ENCODE measurements around the gene GIGYF2. TPM values are rescaled to one million over a fixed set of nuclear protein-coding genes. Genes with fewer than 3 reads are reported as not detected.

The GIGYF2 gene
- total and polyA plus RNA-seq, 2 of the 13 experiments (the other 11 are each of a cell fraction or from before 2014, with no cell fraction given): 44.9 to 73.5 TPM

DNA sequence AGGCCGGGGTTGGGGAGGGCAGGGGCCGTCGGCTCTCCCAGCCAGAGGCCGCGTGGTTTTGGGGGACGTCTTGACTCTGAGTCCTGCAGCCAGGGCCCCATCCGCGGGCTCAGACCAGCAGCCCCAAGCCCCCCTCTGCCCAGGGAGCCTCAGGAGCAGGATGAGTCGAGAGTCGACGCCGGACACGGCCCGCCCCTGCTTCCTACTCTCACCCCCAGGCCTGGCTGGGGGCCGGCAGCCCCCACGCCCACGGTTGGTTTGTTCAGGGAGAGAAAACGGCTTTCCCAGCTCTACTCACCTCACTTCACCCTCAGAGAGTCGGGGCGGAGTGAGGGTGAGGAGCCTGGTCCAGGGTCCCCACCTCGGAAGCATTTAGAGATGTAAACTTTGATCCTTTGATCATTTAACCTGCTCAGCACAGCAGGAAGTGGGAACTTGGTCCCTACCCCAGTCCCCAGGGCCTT, 179.9 kb downstream of the GIGYF2 start (continued):
- TF ChIP-seq, protein P1, sequence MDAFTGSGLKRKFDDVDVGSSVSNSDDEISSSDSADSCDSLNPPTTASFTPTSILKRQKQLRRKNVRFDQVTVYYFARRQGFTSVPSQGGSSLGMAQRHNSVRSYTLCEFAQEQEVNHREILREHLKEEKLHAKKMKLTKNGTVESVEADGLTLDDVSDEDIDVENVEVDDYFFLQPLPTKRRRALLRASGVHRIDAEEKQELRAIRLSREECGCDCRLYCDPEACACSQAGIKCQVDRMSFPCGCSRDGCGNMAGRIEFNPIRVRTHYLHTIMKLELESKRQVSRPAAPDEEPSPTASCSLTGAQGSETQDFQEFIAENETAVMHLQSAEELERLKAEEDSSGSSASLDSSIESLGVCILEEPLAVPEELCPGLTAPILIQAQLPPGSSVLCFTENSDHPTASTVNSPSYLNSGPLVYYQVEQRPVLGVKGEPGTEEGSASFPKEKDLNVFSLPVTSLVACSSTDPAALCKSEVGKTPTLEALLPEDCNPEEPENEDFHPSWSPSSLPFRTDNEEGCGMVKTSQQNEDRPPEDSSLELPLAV (CRISPR knock-in tag; conservative IDR thresholded peaks at IDR 0.05; ENCODE audit: low read depth): no peak
- no peak for TF ChIP-seq MIER2 (CRISPR knock-in tag; IDR thresholded peaks at IDR 0.05)
- no peak for TF ChIP-seq ZFP82 (CRISPR knock-in tag; IDR thresholded peaks at IDR 0.05; ENCODE audit: borderline replicate concordance)
- TF ChIP-seq JARID2 (CRISPR knock-in tag; IDR thresholded peaks at IDR 0.05; ENCODE audit: insufficient replicate concordance): no peak
- TF ChIP-seq, protein P2, sequence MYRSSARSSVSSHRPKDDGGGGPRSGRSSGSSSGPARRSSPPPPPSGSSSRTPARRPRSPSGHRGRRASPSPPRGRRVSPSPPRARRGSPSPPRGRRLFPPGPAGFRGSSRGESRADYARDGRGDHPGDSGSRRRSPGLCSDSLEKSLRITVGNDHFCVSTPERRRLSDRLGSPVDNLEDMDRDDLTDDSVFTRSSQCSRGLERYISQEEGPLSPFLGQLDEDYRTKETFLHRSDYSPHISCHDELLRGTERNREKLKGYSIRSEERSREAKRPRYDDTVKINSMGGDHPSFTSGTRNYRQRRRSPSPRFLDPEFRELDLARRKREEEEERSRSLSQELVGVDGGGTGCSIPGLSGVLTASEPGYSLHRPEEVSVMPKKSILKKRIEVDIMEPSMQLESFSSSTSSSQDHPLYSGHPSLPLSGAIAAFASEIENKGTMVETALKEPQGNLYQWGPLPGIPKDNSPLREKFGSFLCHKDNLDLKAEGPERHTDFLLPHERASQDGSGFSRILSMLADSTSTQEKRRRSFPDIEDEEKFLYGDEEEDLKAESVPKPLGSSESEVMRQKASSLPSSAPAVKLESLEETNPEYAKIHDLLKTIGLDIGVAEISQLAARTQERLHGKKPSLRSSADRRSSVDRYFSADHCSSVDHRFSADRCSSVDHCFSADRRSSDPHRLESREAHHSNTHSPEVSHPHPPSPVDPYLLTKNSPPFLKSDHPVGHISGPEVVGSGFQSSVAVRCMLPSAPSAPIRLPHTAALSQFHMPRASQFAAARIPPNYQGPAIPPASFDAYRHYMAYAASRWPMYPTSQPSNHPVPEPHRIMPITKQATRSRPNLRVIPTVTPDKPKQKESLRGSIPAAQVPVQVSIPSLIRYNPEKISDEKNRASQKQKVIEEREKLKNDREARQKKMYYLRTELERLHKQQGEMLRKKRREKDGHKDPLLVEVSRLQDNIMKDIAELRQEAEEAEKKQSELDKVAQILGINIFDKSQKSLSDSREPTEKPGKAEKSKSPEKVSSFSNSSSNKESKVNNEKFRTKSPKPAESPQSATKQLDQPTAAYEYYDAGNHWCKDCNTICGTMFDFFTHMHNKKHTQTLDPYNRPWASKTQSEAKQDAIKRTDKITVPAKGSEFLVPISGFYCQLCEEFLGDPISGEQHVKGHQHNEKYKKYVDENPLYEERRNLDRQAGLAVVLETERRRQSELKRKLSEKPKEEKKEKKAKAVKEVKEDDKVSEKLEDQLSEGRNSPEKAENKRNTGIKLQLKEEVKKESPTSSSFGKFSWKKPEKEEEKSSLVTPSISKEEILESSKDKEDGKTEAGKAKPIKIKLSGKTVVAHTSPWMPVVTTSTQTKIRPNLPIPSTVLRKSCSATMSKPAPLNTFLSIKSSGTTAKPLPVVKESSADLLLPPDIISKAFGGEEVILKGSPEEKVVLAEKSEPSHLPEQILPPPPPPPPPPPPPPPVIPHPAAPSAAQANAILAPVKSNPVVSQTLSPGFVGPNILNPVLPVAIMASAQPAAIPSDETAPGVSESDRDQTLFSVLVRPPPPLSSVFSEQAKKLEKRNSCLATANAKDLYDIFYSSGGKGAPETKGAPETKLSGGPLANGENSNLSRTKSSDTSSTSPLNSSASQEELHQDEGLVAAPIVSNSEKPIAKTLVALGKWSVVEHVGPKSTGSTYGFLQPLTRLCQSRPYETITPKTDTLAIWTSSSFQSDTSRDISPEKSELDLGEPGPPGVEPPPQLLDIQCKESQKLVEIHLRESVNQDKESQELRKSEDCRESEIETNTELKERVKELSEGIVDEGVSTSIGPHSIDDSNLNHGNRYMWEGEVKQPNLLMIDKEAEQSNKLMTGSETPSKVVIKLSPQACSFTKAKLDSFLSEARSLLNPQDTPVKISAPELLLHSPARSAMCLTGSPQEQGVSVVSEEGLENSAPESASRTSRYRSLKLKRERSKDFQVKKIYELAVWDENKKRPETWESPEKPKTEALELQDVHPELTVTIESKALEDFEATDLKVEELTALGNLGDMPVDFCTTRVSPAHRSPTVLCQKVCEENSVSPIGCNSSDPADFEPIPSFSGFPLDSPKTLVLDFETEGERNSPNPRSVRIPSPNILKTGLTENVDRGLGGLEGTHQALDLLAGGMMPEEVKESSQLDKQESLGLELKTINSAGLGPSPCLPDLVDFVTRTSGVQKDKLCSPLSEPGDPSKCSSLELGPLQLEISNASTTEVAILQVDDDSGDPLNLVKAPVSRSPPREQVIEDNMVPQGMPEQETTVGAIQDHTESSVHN (CRISPR knock-in tag; IDR thresholded peaks at IDR 0.05): no peak
- no peak for TF ChIP-seq ARNT2 (CRISPR knock-in tag; IDR thresholded peaks at IDR 0.05; ENCODE audit: low read depth)
- no peak for TF ChIP-seq SP2 (CRISPR knock-in tag; IDR thresholded peaks at IDR 0.05)
- TF ChIP-seq, protein P3, sequence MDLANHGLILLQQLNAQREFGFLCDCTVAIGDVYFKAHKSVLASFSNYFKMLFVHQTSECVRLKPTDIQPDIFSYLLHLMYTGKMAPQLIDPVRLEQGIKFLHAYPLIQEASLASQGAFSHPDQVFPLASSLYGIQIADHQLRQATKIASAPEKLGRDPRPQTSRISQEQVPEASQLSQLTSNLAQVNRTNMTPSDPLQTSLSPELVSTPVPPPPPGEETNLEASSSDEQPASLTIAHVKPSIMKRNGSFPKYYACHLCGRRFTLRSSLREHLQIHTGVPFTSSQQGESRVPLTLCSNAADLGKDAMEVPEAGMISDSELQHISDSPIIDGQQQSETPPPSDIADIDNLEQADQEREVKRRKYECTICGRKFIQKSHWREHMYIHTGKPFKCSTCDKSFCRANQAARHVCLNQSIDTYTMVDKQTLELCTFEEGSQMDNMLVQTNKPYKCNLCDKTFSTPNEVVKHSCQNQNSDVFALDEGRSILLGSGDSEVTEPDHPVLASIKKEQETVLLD (CRISPR knock-in tag; IDR thresholded peaks at IDR 0.05; ENCODE audit: low read depth): no peak
- no peak for TF ChIP-seq ZNF569 (CRISPR knock-in tag; IDR thresholded peaks at IDR 0.05; ENCODE audit: borderline replicate concordance)
- TF ChIP-seq KDM5A (IDR thresholded peaks at IDR 0.05; ENCODE audit: borderline replicate concordance, low read length): no peak
- TF ChIP-seq SRF (IDR thresholded peaks at IDR 0.05; ENCODE audit: low read depth, low read length): no peak
- no peak for TF ChIP-seq KDM1A (CRISPR knock-in tag; IDR thresholded peaks at IDR 0.05)
- TF ChIP-seq EEA1 (CRISPR knock-in tag; IDR thresholded peaks at IDR 0.05; ENCODE audit: borderline replicate concordance): no peak
- TF ChIP-seq, protein P4, sequence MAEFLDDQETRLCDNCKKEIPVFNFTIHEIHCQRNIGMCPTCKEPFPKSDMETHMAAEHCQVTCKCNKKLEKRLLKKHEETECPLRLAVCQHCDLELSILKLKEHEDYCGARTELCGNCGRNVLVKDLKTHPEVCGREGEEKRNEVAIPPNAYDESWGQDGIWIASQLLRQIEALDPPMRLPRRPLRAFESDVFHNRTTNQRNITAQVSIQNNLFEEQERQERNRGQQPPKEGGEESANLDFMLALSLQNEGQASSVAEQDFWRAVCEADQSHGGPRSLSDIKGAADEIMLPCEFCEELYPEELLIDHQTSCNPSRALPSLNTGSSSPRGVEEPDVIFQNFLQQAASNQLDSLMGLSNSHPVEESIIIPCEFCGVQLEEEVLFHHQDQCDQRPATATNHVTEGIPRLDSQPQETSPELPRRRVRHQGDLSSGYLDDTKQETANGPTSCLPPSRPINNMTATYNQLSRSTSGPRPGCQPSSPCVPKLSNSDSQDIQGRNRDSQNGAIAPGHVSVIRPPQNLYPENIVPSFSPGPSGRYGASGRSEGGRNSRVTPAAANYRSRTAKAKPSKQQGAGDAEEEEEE (CRISPR knock-in tag; IDR thresholded peaks at IDR 0.05; ENCODE audit: borderline replicate concordance): no peak
- no peak for TF ChIP-seq ZNF577 (CRISPR knock-in tag; IDR thresholded peaks at IDR 0.05; ENCODE audit: borderline replicate concordance, low read depth)
- TF ChIP-seq MTA3 (CRISPR knock-in tag; IDR thresholded peaks at IDR 0.05): no peak
- TF ChIP-seq CBX1 (IDR thresholded peaks at IDR 0.05; ENCODE audit: low read depth): no peak
